RWPE2 (cell line): ENCODE data around the gene PPP1R12C.
A peak's percentile ranks its signal among the peaks of the same experiment; 100 is the strongest.

Experiments
- ATAC-seq: fragments of 200-7000 bp; cut with Tn5 transposase; 3 replicates; pipeline ENCODE4 v1.9.1; 2021; ENCODE audit warnings: low read depth
- DNase-seq: peaks from one replicate; pipeline ENCODE4 v3.0.0-alpha.2; 2020; ENCODE audit warnings: low spot score
- H3K27ac ChIP-seq: fragments of 450-650 bp; 2 replicates; pipeline ENCODE4 v1.5.1; 2017; ENCODE audit warnings: mild to moderate bottlenecking; ENCODE audit not compliant: poor library complexity, severe bottlenecking
- H3K27me3 ChIP-seq: fragments of 250-450 bp; sonication (Bioruptor Pico); 2 replicates; pipeline ENCODE4 v1.5.1; 2021; ENCODE audit warnings: mild to moderate bottlenecking, moderate library complexity; ENCODE audit not compliant: insufficient read depth, poor library complexity, severe bottlenecking
- H3K36me3 ChIP-seq: fragments of 250-450 bp; sonication (Bioruptor Pico); 2 replicates; pipeline ENCODE4 v1.5.1; 2020; ENCODE audit warnings: low read depth, mild to moderate bottlenecking, moderate library complexity
- H3K4me1 ChIP-seq: fragments of 250-450 bp; sonication (Bioruptor Pico); 2 replicates; pipeline ENCODE4 v1.5.1; 2021; ENCODE audit warnings: mild to moderate bottlenecking, moderate library complexity; ENCODE audit not compliant: insufficient read depth, poor library complexity, severe bottlenecking
- H3K4me3 ChIP-seq: fragments of 250-450 bp; sonication (Bioruptor Pico); 2 replicates; pipeline ENCODE4 v1.5.1; 2021; ENCODE audit warnings: mild to moderate bottlenecking, moderate library complexity; ENCODE audit not compliant: severe bottlenecking
- H3K9me3 ChIP-seq: fragments of 250-450 bp; sonication (Bioruptor Pico); 2 replicates; pipeline ENCODE4 v1.5.1; 2021; ENCODE audit warnings: mild to moderate bottlenecking, moderate library complexity; ENCODE audit not compliant: severe bottlenecking
- TF ChIP-seq, protein P1 (sequence below): fragments of 450-650 bp; IDR thresholded peaks from one replicate; pipeline ENCODE4 v1.5.1; 2017; ENCODE audit warnings: mild to moderate bottlenecking, moderate library complexity; ENCODE audit not compliant: poor library complexity, severe bottlenecking

The PPP1R12C gene

DNA sequence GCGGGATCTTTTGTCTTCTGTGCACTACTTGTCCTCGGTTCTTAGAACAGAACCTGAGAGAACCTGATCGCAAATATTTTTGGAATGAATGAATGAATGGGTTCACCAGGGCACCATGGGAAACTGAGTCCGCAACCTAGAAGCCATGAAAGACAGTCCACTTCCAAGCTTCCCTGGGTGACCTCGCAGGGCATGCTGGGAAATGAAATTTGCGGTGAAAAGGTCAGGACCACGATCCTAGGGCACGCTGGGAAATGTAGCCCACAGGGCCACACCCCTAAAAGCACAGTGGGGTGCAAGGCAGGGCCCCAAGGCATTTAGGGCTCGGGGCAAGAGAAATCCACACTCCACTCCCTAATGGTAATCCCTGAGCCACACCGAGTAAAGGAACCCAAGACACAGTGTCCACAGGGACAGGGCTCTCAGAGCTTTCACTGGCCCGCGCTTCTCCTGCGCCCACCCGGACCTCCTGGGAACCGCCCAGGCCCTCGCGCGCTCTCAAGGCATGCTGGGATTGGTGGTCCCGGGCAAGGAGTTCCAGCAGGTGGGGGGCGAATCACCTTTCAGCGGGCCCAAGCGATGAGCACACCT is 1.1 kb upstream of the PPP1R12C start:
- Histone ChIP-seq H3K27ac (peak overlapping the region; percentile 49), H3K27me3 (no peaks in the 10 kb centered on the region), H3K36me3 (no peaks in the 10 kb centered on the region), H3K9me3 (no peaks in the 10 kb centered on the region), H3K4me1 (peaks cover 10% of the 10 kb centered on the region), H3K4me3 (peak overlapping the region; percentile 92)
- TF ChIP-seq, protein P1, sequence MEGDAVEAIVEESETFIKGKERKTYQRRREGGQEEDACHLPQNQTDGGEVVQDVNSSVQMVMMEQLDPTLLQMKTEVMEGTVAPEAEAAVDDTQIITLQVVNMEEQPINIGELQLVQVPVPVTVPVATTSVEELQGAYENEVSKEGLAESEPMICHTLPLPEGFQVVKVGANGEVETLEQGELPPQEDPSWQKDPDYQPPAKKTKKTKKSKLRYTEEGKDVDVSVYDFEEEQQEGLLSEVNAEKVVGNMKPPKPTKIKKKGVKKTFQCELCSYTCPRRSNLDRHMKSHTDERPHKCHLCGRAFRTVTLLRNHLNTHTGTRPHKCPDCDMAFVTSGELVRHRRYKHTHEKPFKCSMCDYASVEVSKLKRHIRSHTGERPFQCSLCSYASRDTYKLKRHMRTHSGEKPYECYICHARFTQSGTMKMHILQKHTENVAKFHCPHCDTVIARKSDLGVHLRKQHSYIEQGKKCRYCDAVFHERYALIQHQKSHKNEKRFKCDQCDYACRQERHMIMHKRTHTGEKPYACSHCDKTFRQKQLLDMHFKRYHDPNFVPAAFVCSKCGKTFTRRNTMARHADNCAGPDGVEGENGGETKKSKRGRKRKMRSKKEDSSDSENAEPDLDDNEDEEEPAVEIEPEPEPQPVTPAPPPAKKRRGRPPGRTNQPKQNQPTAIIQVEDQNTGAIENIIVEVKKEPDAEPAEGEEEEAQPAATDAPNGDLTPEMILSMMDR = no peak
- ATAC-seq = no peak
- DNase-seq = no peak

DNA sequence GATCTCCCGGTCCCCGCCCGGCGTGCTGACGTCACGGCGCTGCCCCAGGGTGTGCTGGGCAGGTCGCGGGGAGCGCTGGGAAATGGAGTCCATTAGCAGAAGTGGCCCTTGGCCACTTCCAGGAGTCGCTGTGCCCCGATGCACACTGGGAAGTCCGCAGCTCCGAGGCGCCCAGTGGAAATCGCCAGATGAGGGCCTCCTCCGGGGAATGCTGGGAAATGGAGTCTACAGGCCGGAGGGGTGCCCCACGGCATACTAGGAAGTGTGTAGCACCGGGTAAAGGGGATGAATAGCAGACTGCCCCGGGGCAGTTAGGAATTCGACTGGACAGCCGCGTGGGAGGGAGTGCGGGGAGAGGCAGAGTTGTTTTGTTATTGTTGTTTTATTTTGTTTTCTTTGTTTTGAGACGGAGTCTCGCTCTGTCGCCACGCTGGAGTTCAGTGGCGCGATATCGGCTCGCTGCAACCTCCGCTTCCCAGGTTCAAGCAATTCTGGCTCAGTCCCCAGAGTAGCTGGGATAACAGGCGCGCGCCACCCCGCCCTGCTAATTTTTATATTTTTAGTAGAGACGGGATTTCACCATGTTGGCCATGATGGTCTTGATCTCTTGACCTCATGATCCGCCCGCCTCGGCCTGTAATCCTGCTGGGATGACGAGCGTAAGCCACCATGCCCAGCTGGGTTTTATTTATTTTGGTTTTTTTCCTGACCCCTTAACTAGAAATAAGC is 390 bp upstream of the PPP1R12C start:
- H3K36me3 ChIP-seq = no peaks in the 10 kb centered on the region
- no peaks in the 10 kb centered on the region for H3K9me3 ChIP-seq
- TF ChIP-seq, protein P1 = no peak
- peak overlapping the region; percentile 92 for H3K4me3 ChIP-seq
- H3K4me1 ChIP-seq = peaks cover 10% of the 10 kb centered on the region
- ATAC-seq = peak; percentile 95
- H3K27me3 ChIP-seq = no peaks in the 10 kb centered on the region
- DNase-seq = peak; percentile 98
- H3K27ac ChIP-seq = peak overlapping the region; percentile 49

DNA sequence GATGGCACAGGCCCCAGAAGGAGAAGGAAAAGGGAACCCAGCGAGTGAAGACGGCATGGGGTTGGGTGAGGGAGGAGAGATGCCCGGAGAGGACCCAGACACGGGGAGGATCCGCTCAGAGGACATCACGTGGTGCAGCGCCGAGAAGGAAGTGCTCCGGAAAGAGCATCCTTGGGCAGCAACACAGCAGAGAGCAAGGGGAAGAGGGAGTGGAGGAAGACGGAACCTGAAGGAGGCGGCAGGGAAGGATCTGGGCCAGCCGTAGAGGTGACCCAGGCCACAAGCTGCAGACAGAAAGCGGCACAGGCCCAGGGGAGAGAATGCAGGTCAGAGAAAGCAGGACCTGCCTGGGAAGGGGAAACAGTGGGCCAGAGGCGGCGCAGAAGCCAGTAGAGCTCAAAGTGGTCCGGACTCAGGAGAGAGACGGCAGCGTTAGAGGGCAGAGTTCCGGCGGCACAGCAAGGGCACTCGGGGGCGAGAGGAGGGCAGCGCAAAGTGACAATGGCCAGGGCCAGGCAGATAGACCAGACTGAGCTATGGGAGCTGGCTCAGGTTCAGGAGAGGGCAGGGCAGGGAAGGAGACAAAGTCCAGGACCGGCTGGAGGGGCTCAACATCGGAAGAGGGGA is 1.1 kb downstream of the PPP1R12C start:
- Histone ChIP-seq H3K27me3 (no peaks in the 10 kb centered on the region), H3K4me1 (peaks cover 10% of the 10 kb centered on the region), H3K36me3 (no peaks in the 10 kb centered on the region), H3K27ac (peak overlapping the region; percentile 49), H3K9me3 (no peaks in the 10 kb centered on the region), H3K4me3 (peak overlapping the region; percentile 92)
- TF ChIP-seq, protein P1 = no peak
- ATAC-seq (peak; percentile 41; the same call in 2 of the 3 replicates), DNase-seq (no peak)

DNA sequence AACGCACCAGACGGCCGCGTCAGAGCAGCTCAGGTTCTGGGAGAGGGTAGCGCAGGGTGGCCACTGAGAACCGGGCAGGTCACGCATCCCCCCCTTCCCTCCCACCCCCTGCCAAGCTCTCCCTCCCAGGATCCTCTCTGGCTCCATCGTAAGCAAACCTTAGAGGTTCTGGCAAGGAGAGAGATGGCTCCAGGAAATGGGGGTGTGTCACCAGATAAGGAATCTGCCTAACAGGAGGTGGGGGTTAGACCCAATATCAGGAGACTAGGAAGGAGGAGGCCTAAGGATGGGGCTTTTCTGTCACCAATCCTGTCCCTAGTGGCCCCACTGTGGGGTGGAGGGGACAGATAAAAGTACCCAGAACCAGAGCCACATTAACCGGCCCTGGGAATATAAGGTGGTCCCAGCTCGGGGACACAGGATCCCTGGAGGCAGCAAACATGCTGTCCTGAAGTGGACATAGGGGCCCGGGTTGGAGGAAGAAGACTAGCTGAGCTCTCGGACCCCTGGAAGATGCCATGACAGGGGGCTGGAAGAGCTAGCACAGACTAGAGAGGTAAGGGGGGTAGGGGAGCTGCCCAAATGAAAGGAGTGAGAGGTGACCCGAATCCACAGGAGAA is 1.9 kb downstream of the PPP1R12C start:
- Histone ChIP-seq H3K36me3 (no peaks in the 10 kb centered on the region), H3K4me3 (no peak overlapping the region), H3K27me3 (no peaks in the 10 kb centered on the region), H3K27ac (no peak overlapping the region), H3K4me1 (peaks cover 10% of the 10 kb centered on the region), H3K9me3 (no peaks in the 10 kb centered on the region)
- no peak for ATAC-seq
- DNase-seq = no peak
- TF ChIP-seq, protein P1 = no peak
